Activated CD8-positive, alpha-beta memory T cell treated with anti-CD3 and anti-CD28 coated beads, Interleukin-2, amount 50 U/mL, for 1 hour (primary cell): Measurements from ENCODE around the gene STIM2.
"Not testable (repeated sequence)": the region's sequence is repeated elsewhere in the genome, so short reads cannot be mapped to it uniquely, and the experiment has no call there.

Experiments
- DNase-seq: peaks from one replicate; pipeline ENCODE4 v3.0.0-alpha.2; 2020; ENCODE audit errors: extremely low read depth

The STIM2 gene

DNA sequence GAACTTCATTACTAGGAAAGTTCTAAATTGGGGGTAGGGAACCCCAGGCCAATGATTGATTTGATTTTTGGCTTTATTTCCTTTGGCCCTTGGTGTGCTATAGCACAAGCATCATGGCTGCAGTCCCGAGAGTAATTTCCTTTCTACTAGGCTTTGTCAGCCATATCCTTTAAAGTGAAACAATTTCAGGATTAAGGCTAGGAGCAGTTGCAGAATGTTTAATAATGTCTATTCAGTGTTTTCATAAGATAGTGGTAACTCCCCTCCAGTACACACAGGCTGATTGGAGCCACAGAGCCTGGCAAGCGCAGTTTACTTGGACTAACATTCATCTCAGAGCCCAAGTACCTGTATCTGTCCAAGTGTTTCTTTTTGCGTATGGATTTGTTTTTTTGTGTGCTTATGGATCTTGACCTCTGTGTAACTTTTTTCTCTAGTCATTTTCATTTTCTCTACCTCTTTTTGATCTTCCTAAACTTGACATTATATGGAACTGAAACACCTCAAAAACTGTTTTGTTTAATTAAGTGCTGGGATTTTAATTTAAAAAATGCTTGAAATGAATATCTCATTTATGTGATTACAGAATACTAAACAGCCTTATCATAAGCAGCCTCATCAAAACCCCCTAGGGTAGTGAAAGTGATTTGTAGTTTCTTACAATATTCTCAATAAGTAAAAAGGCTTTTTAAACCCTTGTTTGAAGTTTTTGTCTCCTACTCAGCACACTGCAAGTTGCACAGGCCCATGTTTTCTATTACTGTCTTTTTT lies 7.5 kb downstream of the STIM2 start:
- DNase-seq, result no peak

- DNase-seq, result no peak
Observed at GRCh38 chr4:26870576-26871262, 10.1 kb downstream of the STIM2 start.

GRCh38 chr4:26871611-26872010 lies 11.0 kb downstream of the STIM2 start:
- no peak for DNase-seq

- peak; percentile 46 for DNase-seq
Observed at GRCh38 chr4:26873391-26874026, 12.9 kb downstream of the STIM2 start.

GRCh38 chr4:26874110-26874509 lies 13.5 kb downstream of the STIM2 start:
- no peak for DNase-seq

DNA sequence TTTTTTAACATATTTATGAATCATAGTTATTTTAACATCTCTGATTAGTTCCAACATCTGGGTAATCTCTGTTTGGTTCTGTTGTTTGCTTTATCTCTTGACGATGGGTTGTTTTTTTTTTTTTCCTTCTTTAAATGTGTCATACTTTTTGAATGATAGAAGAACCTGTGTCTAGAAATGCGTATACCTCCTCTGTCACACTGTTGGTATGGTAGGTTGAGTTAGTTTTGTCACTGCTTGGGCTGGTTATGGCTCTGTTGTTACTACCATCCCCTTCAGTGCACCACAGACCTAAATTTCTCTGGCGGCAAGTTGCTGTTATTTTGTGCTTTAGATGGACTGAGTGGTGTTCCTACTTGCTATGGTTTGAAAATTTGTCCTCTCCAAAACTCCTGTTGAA lies 16.8 kb downstream of the STIM2 start:
- DNase-seq, result no peak

- no peak for DNase-seq
Observed at GRCh38 chr4:26877961-26878360, 17.3 kb downstream of the STIM2 start.

DNA sequence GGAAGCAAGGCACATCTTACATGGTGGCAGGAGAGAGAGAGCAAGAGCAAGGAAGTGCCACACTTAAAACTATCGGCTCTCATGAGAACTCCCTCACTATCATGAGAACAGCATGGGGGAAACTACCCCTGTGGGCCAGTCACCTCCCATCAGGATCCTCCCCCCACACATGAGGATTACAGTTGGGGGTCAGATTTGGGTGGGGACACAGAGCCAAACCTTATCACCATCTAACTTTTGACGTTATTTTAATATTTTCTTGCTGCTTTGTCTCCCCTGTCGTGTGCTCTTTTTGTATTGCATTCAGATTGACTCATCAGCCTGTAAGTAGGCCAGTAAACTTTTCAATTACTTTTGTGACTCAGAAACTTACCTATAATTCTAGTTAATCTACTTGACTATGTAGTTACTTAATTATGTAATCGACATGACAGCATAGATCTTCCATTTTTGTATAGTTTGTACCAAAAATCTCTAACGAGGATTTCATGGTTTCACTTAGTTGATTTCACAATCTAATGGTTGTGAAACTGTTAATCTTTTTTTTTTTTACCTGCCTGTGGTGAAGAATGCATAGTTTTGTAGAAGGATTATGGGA lies 18.3 kb downstream of the STIM2 start:
- no peak for DNase-seq

- DNase-seq, result no peak
Observed at GRCh38 chr4:26879805-26880204, 19.2 kb downstream of the STIM2 start.

DNA sequence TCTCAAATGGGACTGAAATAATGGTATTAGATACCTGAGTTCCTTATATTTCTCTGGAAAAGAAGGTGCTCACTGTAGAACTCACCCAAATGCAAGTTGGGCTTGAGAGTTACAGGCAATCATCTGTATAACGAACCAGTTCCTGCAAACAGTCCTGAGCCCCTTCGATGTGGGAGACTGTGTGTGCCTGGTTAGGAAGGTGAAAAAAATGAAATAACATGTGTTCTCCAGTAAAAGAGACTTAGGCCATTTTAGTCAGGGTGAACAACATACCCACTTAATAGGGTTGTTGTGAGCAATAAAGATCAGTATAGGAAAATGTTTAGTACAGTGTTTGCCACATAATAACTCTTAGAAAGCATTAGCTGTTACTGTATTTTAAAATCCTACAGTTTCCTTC lies 23.4 kb downstream of the STIM2 start:
- DNase-seq, result no peak

- DNase-seq, result no peak
Observed at GRCh38 chr4:26884486-26884988, 23.9 kb downstream of the STIM2 start.

- DNase-seq, result no peak
Observed at GRCh38 chr4:26885912-26886274, 25.3 kb downstream of the STIM2 start.

DNA sequence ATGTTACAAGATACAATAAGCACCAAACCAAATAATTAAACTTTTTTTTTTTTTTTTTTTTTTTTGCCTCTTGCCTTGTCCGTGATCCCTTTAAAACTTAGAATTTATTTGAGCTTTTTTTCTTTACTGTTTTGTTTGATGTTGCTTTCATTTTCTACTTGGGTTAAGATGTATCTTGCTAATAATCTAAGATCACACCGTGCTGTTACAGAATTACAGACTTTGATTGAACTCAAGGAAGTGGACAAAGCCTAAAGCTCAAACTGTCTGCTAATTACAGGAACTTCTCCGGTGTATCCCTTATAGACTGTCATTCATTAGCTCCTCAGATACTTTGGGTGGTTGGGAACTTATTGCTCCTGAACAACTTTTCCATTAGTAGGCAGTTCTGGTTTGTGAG lies 26.5 kb downstream of the STIM2 start:
- no peak for DNase-seq

DNA sequence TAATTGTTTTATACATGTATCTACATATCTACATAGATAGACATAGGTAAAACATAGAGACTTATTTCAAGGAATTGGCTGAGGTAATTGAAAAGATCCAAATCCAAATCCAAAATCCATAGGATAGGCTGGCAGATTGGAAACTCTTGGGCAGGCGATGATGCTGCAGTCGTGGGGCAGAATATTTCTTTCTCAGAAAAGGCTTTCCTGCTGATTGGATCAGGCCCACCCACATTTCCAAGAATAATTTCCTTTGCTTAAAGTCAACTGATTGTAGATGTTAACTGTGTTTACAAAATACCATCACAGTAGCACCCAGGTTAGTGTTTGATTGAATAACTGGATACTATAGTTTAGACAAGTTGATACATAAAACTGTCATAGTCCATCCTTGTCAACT lies 27.2 kb downstream of the STIM2 start:
- no peak for DNase-seq

GRCh38 chr4:26889356-26889755 lies 28.7 kb downstream of the STIM2 start:
- no peak for DNase-seq

DNA sequence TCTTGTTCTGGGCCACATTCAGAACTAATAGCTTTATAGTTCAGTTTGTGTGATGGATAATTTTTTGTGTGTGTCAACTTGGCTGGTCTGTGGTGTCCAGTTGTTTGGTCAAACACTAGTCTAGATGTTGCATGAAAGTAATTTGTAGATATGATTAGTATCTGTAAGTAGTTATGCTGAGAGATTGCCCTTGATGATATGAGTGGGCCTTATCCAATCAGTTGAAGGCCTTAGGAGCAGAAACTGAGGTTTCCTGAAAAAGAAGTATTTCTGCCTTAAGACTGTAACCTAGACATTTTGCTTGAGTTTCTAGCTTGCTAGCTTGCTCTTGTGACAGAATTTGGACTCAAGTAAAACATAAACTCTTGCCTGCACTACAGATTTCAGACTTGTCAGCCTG lies 30.4 kb downstream of the STIM2 start:
- no peak for DNase-seq

- DNase-seq, result no peak
Observed at GRCh38 chr4:26891867-26892266, 31.2 kb downstream of the STIM2 start.

DNA sequence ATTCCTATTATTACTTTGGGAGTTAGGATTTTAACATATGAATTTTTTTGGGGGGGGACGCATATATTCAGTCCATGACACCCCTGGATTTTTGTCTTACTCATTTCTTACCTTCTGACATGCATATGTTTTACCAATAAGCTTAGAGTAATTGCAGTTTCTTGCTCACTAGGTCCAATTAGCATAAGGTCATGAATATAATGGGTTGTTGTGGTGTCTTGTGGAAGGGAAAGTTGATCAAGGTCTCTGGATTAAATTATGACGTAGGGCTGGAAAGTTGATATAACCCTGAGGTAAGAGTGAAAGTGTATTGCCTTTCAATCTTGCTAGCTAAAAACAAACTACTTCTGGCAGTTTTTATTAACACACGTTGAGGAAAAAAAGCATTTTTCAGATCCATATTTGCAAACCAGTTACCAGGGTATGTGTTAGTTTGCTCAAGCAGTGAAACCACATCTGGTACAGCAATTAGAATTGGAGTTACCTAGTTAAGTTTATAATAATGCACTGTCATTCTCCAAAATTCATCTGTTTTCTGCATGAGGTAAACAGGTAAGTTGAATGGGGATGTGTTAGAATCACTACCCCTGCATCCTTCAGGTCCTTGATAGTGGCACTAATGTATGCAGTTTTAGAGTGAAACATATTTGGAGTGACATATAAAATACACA lies 32.0 kb downstream of the STIM2 start:
- DNase-seq, result no peak

DNA sequence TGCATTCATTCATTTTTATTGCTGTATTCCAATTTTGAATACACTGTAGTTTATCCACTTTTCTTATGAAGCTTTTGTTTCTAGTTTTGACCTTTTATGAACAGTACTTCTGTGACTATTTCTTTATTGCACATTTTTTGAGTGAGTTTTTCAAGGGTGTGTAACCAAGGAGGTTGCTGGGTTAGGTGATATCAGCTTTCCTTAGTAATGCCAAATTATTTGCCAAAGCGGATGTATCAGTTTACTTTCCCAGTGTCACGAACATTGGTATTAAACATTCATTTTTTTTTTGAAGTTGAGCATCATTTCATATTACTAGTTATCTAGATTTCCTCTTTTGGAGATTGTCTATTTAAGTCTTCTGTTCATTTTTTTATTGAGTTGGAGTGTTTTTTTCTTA lies 32.9 kb downstream of the STIM2 start:
- no peak for DNase-seq

GRCh38 chr4:26894881-26895280 lies 34.2 kb downstream of the STIM2 start:
- not testable (repeated sequence) for DNase-seq

GRCh38 chr4:26896636-26897035 lies 36.0 kb downstream of the STIM2 start:
- no peak for DNase-seq

DNA sequence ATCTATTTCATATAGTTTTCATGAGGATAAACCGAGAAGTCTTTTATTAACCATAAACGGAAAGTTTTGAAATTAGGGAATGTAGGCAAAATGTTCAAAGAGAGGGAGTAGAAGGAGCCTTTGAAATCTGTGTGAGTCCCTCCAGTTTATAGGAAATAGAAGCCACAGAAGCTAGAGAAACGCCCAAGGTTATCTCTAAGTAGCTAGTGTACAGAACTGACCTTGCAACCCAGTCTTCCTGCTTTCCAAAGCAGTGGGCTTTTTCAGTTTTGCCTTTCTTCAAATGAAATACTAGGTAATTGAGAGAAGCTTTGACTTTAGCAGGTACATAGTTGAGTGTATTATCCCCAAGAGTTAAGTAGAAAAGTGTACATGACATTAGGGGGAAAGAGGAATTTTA lies 39.4 kb downstream of the STIM2 start:
- DNase-seq, result no peak
